DMS 273 treated with DMSO at 0.1 percent for 48 hours (cell line): ENCODE results near the gene HSPA9.
A peak's percentile ranks its signal among the peaks of the same experiment; 100 is the strongest.

Experiments
- DNase-seq: peaks from one replicate; lab custom pipeline; 2025; lab: John Stamatoyannopoulos, UW

HSPA9 gene

GRCh38 chr5:138575194-138576015, at the start of gene HSPA9:
HSPA9 (minus strand) TSS chr5:138575401; CDS start chr5:138575318, 83 bp downstream.
- DNase-seq = peak; percentile 99

DNA sequence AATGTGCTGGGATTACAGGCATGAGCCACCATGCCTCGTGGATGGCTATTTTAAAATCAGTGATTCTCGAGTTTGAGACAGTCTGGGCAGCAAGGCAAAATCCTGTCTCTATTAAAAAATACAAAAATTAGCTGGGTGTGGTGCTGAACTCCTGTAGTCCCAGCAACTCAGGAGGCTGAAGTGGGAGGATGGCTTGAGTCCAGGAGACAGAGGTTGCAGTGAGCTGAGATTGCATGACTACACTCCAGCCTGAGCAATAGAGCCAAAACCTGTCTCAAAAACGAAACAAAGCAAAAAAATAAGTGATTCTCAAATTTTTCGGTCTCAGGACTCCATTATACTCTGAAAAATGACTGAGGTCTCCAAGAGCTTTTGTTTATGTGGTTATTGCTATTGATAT, 47.9 kb upstream of the HSPA9 start:
- DNase-seq = no peak

DNA sequence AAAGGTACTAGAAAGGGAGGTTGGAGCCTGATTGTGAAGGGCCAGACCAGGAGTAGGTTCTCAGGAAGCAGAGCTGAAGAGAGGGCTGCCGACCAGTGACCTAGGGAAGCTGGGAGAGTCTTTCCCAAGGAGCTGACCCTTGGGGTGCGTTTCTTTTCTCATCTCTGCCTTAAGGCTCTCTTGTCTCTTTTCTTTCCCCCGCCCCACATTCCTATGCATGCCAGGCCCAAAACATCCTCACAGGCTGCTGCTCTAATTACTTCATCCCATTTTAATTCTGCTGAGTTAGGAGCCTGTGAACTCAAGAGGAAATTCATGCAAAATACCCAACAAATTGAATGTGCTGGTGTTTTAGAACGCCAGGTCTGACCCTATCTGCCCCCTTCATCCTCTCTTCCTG, 46.9 kb upstream of the HSPA9 start:
- no peak for DNase-seq

GRCh38 chr5:138620663-138621224, 45.5 kb upstream of the HSPA9 start:
- no peak for DNase-seq

DNA sequence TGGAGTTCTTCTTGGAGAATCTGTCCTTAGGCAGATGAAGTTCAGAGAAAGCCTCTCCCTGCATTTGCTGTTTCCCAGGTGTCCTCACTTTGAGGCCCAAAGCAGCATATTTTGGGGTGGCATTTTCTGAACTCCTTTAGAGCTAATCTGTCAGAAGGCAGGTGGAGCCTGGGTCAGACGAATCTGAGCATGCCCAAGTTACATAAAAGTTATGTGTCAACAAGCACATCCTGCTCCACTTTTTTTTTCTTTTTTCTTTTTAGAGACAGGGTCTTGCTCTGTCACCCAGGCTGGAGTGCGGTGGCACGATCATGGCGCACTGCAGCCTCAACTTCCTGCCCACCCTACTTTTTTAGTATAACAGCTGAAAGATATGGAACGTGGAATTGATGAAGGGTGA, 41.3 kb upstream of the HSPA9 start:
- DNase-seq = no peak

DNA sequence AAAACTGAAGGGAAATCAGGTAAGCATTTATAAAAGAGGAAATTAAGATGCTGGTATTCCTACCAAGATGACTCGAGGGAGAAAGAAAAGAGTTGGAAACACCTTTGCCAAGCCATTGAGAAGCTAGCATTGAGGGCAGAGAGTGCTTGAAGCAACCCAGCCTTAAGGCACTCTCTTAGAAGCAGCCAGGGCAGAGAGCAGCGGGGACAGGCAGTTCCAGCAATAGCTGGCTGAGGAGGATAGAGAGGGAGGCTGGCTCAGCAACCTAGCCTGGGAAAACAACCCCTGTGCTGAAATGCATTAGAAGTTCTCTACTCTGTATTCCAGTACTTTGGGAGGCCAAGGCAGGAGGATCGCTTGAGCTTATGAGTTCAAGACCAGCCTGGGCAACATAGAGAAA, 40.3 kb upstream of the HSPA9 start:
- no peak for DNase-seq

- DNase-seq = no peak
Measured at GRCh38 chr5:138611678-138612218, 36.5 kb upstream of the HSPA9 start.

DNA sequence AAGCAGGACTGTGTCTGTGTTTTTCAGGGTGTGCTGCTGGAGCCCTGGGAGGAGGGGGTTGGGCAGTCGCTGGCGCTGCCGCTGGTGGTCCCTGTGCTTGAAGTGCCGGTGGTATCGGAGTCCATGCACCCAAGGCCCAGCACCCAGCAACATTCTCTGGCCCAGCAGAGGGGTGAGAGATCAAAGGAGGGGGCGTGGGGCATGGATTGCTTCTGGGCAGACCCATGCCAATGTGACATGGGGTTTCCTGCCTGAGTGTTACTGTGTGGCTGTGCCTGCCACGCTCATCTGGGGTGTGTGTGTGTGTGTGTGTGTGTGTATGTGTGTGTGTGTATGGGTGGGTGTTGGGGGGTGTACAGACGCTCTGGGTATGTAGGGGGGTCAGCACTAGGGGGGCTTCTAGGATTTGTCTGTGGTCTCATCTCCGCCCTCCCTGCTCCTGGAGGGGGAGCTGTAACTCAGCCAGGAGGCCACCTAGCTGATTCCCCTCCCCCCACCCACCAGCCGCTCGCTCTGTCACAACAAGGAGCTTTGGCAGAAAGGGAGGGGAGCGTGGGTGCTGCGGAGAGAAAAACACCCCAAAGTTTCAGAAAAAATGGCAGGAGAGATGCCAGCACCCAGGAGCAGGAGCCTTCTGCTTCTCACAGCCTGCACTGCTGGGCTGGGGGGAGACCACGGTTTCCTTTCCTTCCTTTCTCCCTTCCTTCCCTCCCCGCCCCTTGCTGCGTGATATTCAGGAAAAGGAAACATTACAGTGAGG, 35.9 kb upstream of the HSPA9 start:
- no peak for DNase-seq

DNA sequence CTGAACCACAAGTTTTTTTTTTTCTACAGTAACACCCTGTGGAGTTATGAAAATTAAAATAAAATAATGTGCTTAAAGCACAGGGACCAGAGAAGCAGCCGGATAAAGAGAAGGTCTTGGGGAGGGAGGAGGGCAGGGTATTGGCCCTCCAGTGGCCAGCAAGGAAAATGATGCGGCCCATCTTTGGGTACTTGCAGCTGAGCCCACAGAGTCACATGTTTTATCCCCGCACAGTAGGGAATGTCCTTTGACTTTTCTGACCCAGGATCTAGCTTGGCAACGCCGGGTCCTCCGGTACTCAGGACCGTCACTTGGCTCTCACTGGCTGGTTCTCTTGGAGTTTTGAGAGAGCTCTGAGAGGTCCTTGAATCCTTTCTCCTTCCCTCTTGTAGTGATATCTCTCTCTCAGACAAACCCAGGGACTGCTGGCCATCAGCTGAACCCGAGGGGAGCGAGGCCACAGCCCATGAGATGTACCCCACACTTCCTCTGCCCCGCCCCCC, 35.3 kb upstream of the HSPA9 start:
- DNase-seq = no peak

DNA sequence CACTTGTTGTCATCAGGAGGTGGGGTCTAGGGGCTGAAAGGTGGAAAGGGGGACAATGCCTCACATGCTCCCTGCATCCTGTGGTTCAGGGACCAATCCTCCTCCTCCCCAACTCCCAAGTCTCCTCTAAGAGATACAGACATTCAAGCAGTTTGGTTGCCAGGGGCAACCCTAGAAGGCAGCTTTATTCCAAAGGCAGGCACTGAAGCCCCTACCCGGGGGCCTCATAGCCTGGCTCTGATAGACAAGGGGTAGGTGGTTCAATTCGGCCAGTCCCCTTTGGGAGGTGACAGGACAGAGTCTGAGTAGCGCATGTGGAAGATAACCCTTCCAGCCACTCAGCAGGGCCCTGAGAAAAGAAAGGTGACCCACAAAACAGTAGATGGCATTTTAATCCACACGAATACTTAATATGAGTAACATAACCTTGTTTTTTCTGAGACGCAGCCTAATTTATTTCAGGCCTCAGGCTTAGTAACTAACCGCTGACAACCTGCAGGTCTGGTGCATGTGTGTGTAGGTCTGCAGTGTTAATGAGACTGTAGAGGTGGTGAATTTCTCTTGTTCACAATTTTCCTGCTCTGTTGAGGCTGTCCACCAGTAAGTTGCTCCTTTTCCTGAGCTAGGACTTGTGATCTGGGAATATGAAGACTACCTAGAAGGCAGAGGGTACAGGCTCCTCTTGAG, 31.3 kb upstream of the HSPA9 start:
- no peak for DNase-seq

GRCh38 chr5:138605254-138605972, 30.2 kb upstream of the HSPA9 start:
- DNase-seq = no peak

DNA sequence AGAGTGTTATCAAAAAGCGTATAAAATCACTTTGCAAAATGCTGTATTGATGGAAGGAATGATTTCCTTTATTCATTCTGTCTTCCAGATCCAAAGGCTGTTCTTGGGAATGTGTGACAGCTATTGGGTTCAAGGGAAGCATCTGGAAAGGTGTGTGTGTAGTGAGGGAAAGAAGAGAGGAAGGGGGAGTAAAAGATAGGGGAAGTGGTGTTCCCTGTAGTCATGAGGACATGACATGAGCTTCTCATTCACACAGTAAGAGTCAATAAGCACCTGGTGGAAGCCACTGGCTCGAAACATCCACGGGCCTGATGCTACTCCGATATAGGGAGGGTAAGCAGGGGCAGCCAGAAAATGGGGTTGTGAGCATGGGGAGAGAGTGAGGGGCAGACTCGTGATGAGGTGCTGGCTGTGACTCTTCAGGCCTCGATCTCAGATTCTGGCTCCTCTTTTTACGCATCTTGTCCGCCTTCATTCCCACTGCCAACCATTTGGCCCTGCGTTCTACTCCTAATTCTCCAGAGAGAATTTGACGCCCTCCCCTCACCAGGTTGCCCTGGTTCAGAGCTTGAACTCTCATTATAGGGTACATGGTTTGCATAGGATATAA, 29.1 kb upstream of the HSPA9 start:
- DNase-seq = no peak

- no peak for DNase-seq
Measured at GRCh38 chr5:138603249-138603920, 28.2 kb upstream of the HSPA9 start.

DNA sequence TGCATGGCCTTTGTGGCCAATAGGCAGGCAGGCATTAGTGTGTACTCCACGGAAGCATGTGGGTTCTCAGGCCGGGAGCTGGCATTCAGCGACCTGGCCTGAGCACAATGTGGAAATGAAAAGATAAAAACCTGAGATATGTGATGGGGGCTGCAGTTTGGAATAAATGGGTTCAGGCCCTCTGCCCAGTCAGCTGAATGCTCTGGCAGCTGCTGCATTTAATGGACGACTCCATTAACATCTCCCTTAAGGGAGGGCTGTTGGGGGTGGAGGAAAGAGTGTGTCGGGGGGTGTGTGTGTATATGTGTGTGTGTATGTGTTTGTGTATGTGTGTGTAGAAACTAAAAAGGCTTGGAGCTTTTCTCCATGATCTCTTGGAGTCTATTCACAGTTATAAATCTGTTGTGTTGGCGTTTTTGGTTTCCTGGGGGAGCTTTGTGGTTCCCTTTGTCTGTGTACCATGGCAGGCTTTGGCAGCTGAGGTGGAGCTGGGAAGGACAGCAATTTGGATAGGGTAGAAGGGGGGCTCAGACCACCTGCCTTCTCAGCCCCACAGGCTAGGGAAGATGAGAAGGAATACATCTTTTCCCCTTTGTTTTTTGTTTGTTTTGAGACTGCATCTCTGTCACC, 27.3 kb upstream of the HSPA9 start:
- no peak for DNase-seq

DNA sequence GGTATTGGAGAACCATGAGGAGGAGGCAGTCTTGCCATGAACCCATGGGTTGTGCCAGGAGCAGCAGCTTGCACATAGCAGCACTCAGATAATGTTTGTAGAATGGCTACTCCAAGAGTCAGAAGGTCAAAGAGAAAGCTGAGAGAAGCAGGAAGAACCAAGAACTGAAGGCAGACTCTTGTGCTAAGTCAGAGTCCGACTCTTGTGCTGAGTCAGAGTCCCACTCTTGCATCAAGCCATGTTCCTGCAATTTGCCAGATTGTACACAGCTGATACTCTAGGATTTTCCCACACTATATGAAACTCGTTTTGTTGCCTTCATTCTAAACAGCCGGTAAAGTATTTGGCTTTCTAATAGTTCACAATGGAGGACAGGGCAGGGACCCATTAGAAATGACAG, 26.2 kb upstream of the HSPA9 start:
- no peak for DNase-seq

DNA sequence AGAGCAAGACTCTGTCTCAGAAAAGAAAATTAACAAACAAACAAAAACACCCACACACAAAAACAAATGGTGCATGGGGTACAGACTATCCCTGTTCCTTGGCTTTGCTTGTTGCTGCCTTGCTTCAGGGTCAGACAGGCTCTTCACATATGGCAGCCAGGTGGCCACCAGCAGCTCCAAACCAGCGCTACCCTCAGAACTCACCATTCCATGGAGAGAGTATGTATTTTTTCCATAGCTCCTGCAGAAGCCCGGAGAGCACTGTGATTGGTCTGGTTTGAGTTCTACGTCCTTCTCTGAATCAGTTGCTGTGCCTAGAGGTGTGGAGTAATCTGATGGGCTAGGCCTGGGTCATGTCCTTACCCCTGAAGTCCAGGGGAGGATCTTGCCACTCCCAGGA, 25.2 kb upstream of the HSPA9 start:
- DNase-seq = no peak

GRCh38 chr5:138597661-138598400, 22.6 kb upstream of the HSPA9 start:
- no peak for DNase-seq

GRCh38 chr5:138596105-138596881, 21.1 kb upstream of the HSPA9 start:
- no peak for DNase-seq
